HG03045 (cell line): Measurements from ENCODE around the gene RAPGEF4.

Experiments
- ATAC-seq: cut with Tn5 transposase; IDR thresholded peaks from one replicate; pipeline ENCODE4 v1.9.1; 2021; ENCODE audit warnings: mild to moderate bottlenecking, moderate library complexity; ENCODE audit not compliant: unreplicated experiment

RAPGEF4 gene

GRCh38 chr2:172993931-172994717 lies 258.5 kb downstream of the RAPGEF4 start:
- no peak for ATAC-seq

GRCh38 chr2:172994864-172995263 lies 259.2 kb downstream of the RAPGEF4 start:
- no peak for ATAC-seq

GRCh38 chr2:172995323-172996244 lies 259.9 kb downstream of the RAPGEF4 start:
- no peak for ATAC-seq

- ATAC-seq, result no peak
Observed at GRCh38 chr2:172996387-172996961, 260.8 kb downstream of the RAPGEF4 start.

GRCh38 chr2:172997031-172997430 lies 261.4 kb downstream of the RAPGEF4 start:
- ATAC-seq, result no peak

GRCh38 chr2:172998547-172999272 lies 263.1 kb downstream of the RAPGEF4 start:
- no peak for ATAC-seq

- ATAC-seq, result no peak
Observed at GRCh38 chr2:172999641-173000386, 264.2 kb downstream of the RAPGEF4 start.

- no peak for ATAC-seq
Observed at GRCh38 chr2:173001664-173002604, 266.3 kb downstream of the RAPGEF4 start.

- no peak for ATAC-seq
Observed at GRCh38 chr2:173002751-173003541, 267.3 kb downstream of the RAPGEF4 start.

GRCh38 chr2:173008786-173009185 lies 273.1 kb downstream of the RAPGEF4 start:
- no peak for ATAC-seq

GRCh38 chr2:173010233-173010632 lies 274.6 kb downstream of the RAPGEF4 start:
- no peak for ATAC-seq

- no peak for ATAC-seq
Observed at GRCh38 chr2:173016451-173016850, 280.8 kb downstream of the RAPGEF4 start.

GRCh38 chr2:173017646-173018420 lies 282.2 kb downstream of the RAPGEF4 start:
- no peak for ATAC-seq

- ATAC-seq, result no peak
Observed at GRCh38 chr2:173019755-173020154, 284.1 kb downstream of the RAPGEF4 start.

- no peak for ATAC-seq
Observed at GRCh38 chr2:173021939-173022371, 286.3 kb downstream of the RAPGEF4 start.

GRCh38 chr2:173023718-173024117 lies 288.1 kb downstream of the RAPGEF4 start:
- no peak for ATAC-seq

GRCh38 chr2:173026479-173026878 lies 290.8 kb downstream of the RAPGEF4 start:
- ATAC-seq, result no peak
